Lower leg skin (tissue), 4 donors: ENCODE results near the gene WDR18. TPM values are rescaled to one million over a fixed set of nuclear protein-coding genes. Genes with fewer than 3 reads are reported as not detected.

ENCODE experiments used
- DNase-seq, 2 donors: peaks; one replicate each; pipeline ENCODE4 v3.0.0-alpha.2; 2019; ENCODE audit warnings: low spot score in 2 of 2
- H3K4me3 ChIP-seq: fragments of 200-600 bp; sonication (generic); 2 replicates; pipeline ENCODE4 v1.5.1; 2017; ENCODE audit warnings: mild to moderate bottlenecking, low read depth; ENCODE audit not compliant: poor library complexity, severe bottlenecking
- CTCF ChIP-seq, 3 donors: fragments of 450-650 bp; IDR thresholded peaks; one replicate each; pipeline ENCODE4 v1.5.1; 2016; ENCODE audit warnings: antibody characterized with exemption in 3 of 3, mild to moderate bottlenecking in 3 of 3, moderate library complexity in 2 of 3
- POLR2A ChIP-seq, 2 donors: fragments of 450-650 bp; IDR thresholded peaks; one replicate each; pipeline ENCODE4 v1.6.1; 2016 to 2017; ENCODE audit warnings: antibody characterized with exemption in 2 of 2, mild to moderate bottlenecking in 1 of 2, moderate library complexity in 1 of 2
- WGBS, 2 donors: methylation state at CpG; one replicate each; pipeline ENCODE4 v1.1.5; 2018; 5-methylcytosine and 5-hydroxymethylcytosine counted together
- intact Hi-C: fragments of 100-400 bp; cut with DNase I; formaldehyde crosslinking; loops from one replicate; pipeline ENCODE4 v1.15.0; 2023; ENCODE audit warnings: low total_unique reads
- total RNA-seq, 4 donors: library from RNA; depleted of rRNA; stranded (reverse); fragments of >200 nt; gene quantifications; one replicate each; pipeline ENCODE4 v1.1.0, GENCODE V29; 2016

The WDR18 gene
- total RNA-seq, 4 donors from 2014 or later, result 29.0 to 66.9 (median 39.9) TPM

GRCh38 chr19:1009041-1009980 is 25.2 kb downstream of the WDR18 start:
- intact Hi-C loops, result no loop called here
- DNase-seq, result no peak
- no peak for TF ChIP-seq CTCF (IDR thresholded peaks at IDR 0.05)
- TF ChIP-seq POLR2A (IDR thresholded peaks at IDR 0.05), result no peak
- WGBS, 2 donors, result 83 to 89% methylated on average over 82 to 88 of the region's 92 CpGs
- H3K4me3 ChIP-seq, result no peak overlapping the region

GRCh38 chr19:1009981-1010538 is 25.9 kb downstream of the WDR18 start:
- TF ChIP-seq POLR2A (IDR thresholded peaks at IDR 0.05), result no peak
- TF ChIP-seq CTCF (IDR thresholded peaks at IDR 0.05), result no peak
- no peak overlapping the region for H3K4me3 ChIP-seq
- DNase-seq, result no peak
- 90 to 92% methylated on average over 17 to 29 of the region's 29 CpGs for WGBS, 2 donors
- intact Hi-C loops, result no loop called here

GRCh38 chr19:1010586-1011510 is 26.7 kb downstream of the WDR18 start:
- intact Hi-C loops, result no loop called here

GRCh38 chr19:1011831-1012333 is 27.7 kb downstream of the WDR18 start:
- 89 to 92% methylated on average over 29 to 34 of the region's 36 CpGs for WGBS, 2 donors
- TF ChIP-seq CTCF (IDR thresholded peaks at IDR 0.05) (no peak), POLR2A (IDR thresholded peaks at IDR 0.05) (no peak)
- H3K4me3 ChIP-seq, result no peak overlapping the region
- no peak for DNase-seq
- intact Hi-C loops, result no loop called here

More at GRCh38 chr19:1010586-1011510, 26.7 kb downstream of the WDR18 start:
- no peak overlapping the region for H3K4me3 ChIP-seq
- no peak for DNase-seq
- TF ChIP-seq CTCF (IDR thresholded peaks at IDR 0.05) (no peak), POLR2A (IDR thresholded peaks at IDR 0.05) (no peak)
- WGBS, 2 donors, result 90% methylated on average over 47 to 49 of the region's 56 CpGs

- WGBS, 2 donors, result 94% methylated on average over 10 to 11 of the region's 18 CpGs
- no peak overlapping the region for H3K4me3 ChIP-seq
- no peak for TF ChIP-seq POLR2A (IDR thresholded peaks at IDR 0.05)
- no peak for TF ChIP-seq CTCF (IDR thresholded peaks at IDR 0.05)
- intact Hi-C loops, result no loop called here
- no peak for DNase-seq
Measured at GRCh38 chr19:1012334-1012733, 28.2 kb downstream of the WDR18 start.
